Mesenchymal stem cell (in vitro differentiated cells and primary cell): ENCODE data around the gene BBX.

Experiments
- DNase-seq: peaks from one replicate; pipeline ENCODE4 v3.0.0-alpha.2; 2013
- H2AFZ ChIP-seq: one replicate; pipeline ENCODE4 v1.6.1; 2013; ENCODE audit warnings: low read depth, mild to moderate bottlenecking, control low read depth, inconsistent platforms, low read length, moderate library complexity
- H2AK5ac ChIP-seq: 2 replicates; pipeline ENCODE4 v1.6.1; 2013; ENCODE audit warnings: low read length, moderate library complexity, mild to moderate bottlenecking, inconsistent platforms; ENCODE audit not compliant: severe bottlenecking
- H2BK120ac ChIP-seq: one replicate; pipeline ENCODE4 v1.6.1; 2013; ENCODE audit warnings: low read depth, mild to moderate bottlenecking, inconsistent platforms, low read length, moderate library complexity
- H2BK12ac ChIP-seq, 2 experiments: one replicate each; pipeline ENCODE4 v1.6.1; 2013; ENCODE audit warnings: inconsistent platforms in 2 of 2, low read length in 2 of 2, mild to moderate bottlenecking in 2 of 2, moderate library complexity in 2 of 2, control low read depth in 1 of 2
- H2BK15ac ChIP-seq: one replicate; pipeline ENCODE4 v1.6.1; 2013; ENCODE audit warnings: mild to moderate bottlenecking, low read depth, inconsistent platforms; ENCODE audit not compliant: poor library complexity, severe bottlenecking
- H2BK5ac ChIP-seq: 2 replicates; pipeline ENCODE4 v1.6.1; 2013; ENCODE audit warnings: low read depth, mild to moderate bottlenecking, low read length, control low read depth, inconsistent platforms; ENCODE audit not compliant: poor library complexity, severe bottlenecking
- H3K14ac ChIP-seq, 2 experiments: one replicate each; pipeline ENCODE4 v1.6.1; 2013; ENCODE audit warnings: inconsistent platforms in 2 of 2, low read length in 2 of 2, control low read depth in 1 of 2, mild to moderate bottlenecking in 1 of 2, moderate library complexity in 1 of 2
- H3K18ac ChIP-seq, 2 experiments: one replicate each; pipeline ENCODE4 v1.6.1; 2013; ENCODE audit warnings: inconsistent platforms in 2 of 2, low read length in 2 of 2, control low read depth in 1 of 2, low read depth in 1 of 2, mild to moderate bottlenecking in 1 of 2
- H3K23ac ChIP-seq, 2 experiments: one replicate each; pipeline ENCODE4 v1.6.1; 2013; ENCODE audit warnings: inconsistent platforms in 2 of 2, low read length in 2 of 2, mild to moderate bottlenecking in 2 of 2, moderate library complexity in 2 of 2, control low read depth in 1 of 2
- H3K27ac ChIP-seq: 2 replicates; pipeline ENCODE4 v1.5.1; 2013; ENCODE audit warnings: mild to moderate bottlenecking, moderate library complexity, low read length, control low read depth, inconsistent platforms; ENCODE audit not compliant: poor library complexity, severe bottlenecking
- H3K27me3 ChIP-seq, 2 experiments: 2 replicates each; pipeline versions ENCODE4 v1.6.1 to v1.7.0; 2013; ENCODE audit warnings: low read length in 2 of 2, mild to moderate bottlenecking in 2 of 2, moderate library complexity in 2 of 2, control low read depth in 1 of 2, inconsistent platforms in 1 of 2; ENCODE audit not compliant: control insufficient read depth in 1 of 2, insufficient read depth in 1 of 2
- H3K36me3 ChIP-seq, 2 experiments: 2 replicates each; pipeline versions ENCODE4 v1.6.1 to v1.7.0; 2013; ENCODE audit warnings: low read length in 2 of 2, control low read depth in 1 of 2, inconsistent platforms in 1 of 2, low read depth in 1 of 2, mild to moderate bottlenecking in 1 of 2; ENCODE audit not compliant: insufficient read depth in 2 of 2, control insufficient read depth in 1 of 2
- H3K4ac ChIP-seq, 2 experiments: one replicate each; pipeline ENCODE4 v1.6.1; 2013; ENCODE audit warnings: inconsistent platforms in 2 of 2, low read length in 2 of 2, mild to moderate bottlenecking in 2 of 2, moderate library complexity in 2 of 2, control low read depth in 1 of 2, low read depth in 1 of 2
- H3K4me1 ChIP-seq: 2 replicates; pipeline ENCODE4 v1.6.1; 2013; ENCODE audit warnings: low read depth, low read length, control low read depth; ENCODE audit not compliant: control insufficient read depth, insufficient read depth
- H3K4me2 ChIP-seq: 2 replicates; pipeline ENCODE4 v1.6.1; 2013; ENCODE audit warnings: low read length, mild to moderate bottlenecking, inconsistent platforms; ENCODE audit not compliant: poor library complexity, severe bottlenecking
- H3K4me3 ChIP-seq, 2 experiments: 2 replicates each; pipeline versions ENCODE4 v1.5.1 to v1.7.0; 2013; ENCODE audit warnings: low read length in 2 of 2, mild to moderate bottlenecking in 2 of 2, control low read depth in 1 of 2, low read depth in 1 of 2; ENCODE audit not compliant: insufficient read depth in 1 of 2
- H3K79me1 ChIP-seq: replicated peaks from 2 replicates; pipeline ENCODE4 v1.6.1; 2013; ENCODE audit warnings: mild to moderate bottlenecking, control low read depth, low read length, inconsistent platforms; ENCODE audit not compliant: poor library complexity, severe bottlenecking
- H3K9ac ChIP-seq: 2 replicates; pipeline ENCODE4 v1.7.0; 2013; ENCODE audit warnings: mild to moderate bottlenecking, low read length, moderate library complexity
- H3K9me3 ChIP-seq: 2 replicates; pipeline ENCODE4 v1.7.0; 2013; ENCODE audit warnings: mild to moderate bottlenecking, low read length; ENCODE audit not compliant: control insufficient read depth
- H4K8ac ChIP-seq: one replicate; pipeline ENCODE4 v1.6.1; 2013; ENCODE audit warnings: inconsistent platforms, mild to moderate bottlenecking, low read length, moderate library complexity
- H4K91ac ChIP-seq: one replicate; pipeline ENCODE4 v1.6.1; 2013; ENCODE audit warnings: mild to moderate bottlenecking, low read length, inconsistent platforms
- WGBS: methylation state at CpG from one replicate; pipeline ENCODE4 v1.1.7; 2013; ENCODE audit warnings: mixed read lengths; 5-methylcytosine and 5-hydroxymethylcytosine counted together

The BBX gene

GRCh38 chr3:107794664-107795443 is 272.1 kb downstream of the BBX start:
- Histone ChIP-seq H3K4me3 (peak overlapping the region in 1 of 2 experiments; percentile 60), H3K36me3 (peaks cover 11 to 28% of the 10 kb centered on the region in 2 experiments), H2BK5ac (no peak overlapping the region), H3K27me3 (no peaks in the 10 kb centered on the region), H3K18ac (no peak overlapping the region), H2BK12ac (no peak overlapping the region), H2BK120ac (no peak overlapping the region), H2AK5ac (no peak overlapping the region), H3K4ac (no peak overlapping the region), H3K9ac (peak overlapping the region; percentile 82), H3K79me1 (peaks cover 5% of the 10 kb centered on the region), H4K8ac (no peak overlapping the region), H3K4me1 (no peaks in the 10 kb centered on the region), H3K27ac (no peak overlapping the region), H3K23ac (no peak overlapping the region), H3K14ac (no peak overlapping the region), H3K9me3 (peaks cover 5% of the 10 kb centered on the region), H2BK15ac (no peak overlapping the region), H3K4me2 (no peak overlapping the region), H4K91ac (no peak overlapping the region), H2AFZ (no peak overlapping the region)
- WGBS, result over 99% methylated on average over 8 of the region's 8 CpGs
- no peak for DNase-seq

- Histone ChIP-seq H3K79me1 (peaks cover 4% of the 10 kb centered on the region), H2AFZ (no peak overlapping the region), H3K23ac (no peak overlapping the region), H3K4me2 (no peak overlapping the region), H3K18ac (no peak overlapping the region), H4K91ac (no peak overlapping the region), H3K4ac (no peak overlapping the region), H2BK15ac (no peak overlapping the region), H3K4me3 (peak overlapping the region in 1 of 2 experiments; percentile 60), H3K4me1 (no peaks in the 10 kb centered on the region), H3K27me3 (no peaks in the 10 kb centered on the region), H3K14ac (no peak overlapping the region), H3K36me3 (peaks cover 8 to 26% of the 10 kb centered on the region in 2 experiments), H4K8ac (no peak overlapping the region), H2BK120ac (no peak overlapping the region), H2AK5ac (no peak overlapping the region), H3K27ac (no peak overlapping the region), H2BK12ac (no peak overlapping the region), H3K9me3 (peaks cover under 1% of the 10 kb centered on the region), H2BK5ac (no peak overlapping the region), H3K9ac (peak overlapping the region; percentile 82)
- no peak for DNase-seq
- 95% methylated on average over 2 of the region's 3 CpGs for WGBS
These were observed 272.8 kb downstream of the BBX start for GRCh38 chr3:107795514-107796094.

GRCh38 chr3:107796791-107797190 is 274.0 kb downstream of the BBX start:
- H2BK12ac ChIP-seq, result no peak overlapping the region
- DNase-seq, result peak; percentile 34
- H3K4me2 ChIP-seq, result no peak overlapping the region

GRCh38 chr3:107797586-107797985 is 274.8 kb downstream of the BBX start:
- no peak overlapping the region for H2AK5ac ChIP-seq
- H3K4me2 ChIP-seq, result no peak overlapping the region
- H3K36me3 ChIP-seq, result peaks cover 9 to 37% of the 10 kb centered on the region in 2 experiments
- no peak overlapping the region for H2BK5ac ChIP-seq
- no peak overlapping the region for H2BK12ac ChIP-seq
- H2AFZ ChIP-seq, result no peak overlapping the region
- no peaks in the 10 kb centered on the region for H3K27me3 ChIP-seq
- H2BK15ac ChIP-seq, result no peak overlapping the region
- no peak overlapping the region for H3K18ac ChIP-seq
- WGBS, result no CpG with 5 or more reads among the region's 1 CpG
- H3K4ac ChIP-seq, result no peak overlapping the region
- no peak overlapping the region for H3K27ac ChIP-seq
- H3K79me1 ChIP-seq, result peaks cover 4% of the 10 kb centered on the region
- no peak overlapping the region for H4K91ac ChIP-seq
- DNase-seq, result no peak
- H3K23ac ChIP-seq, result no peak overlapping the region
- no peak overlapping the region for H4K8ac ChIP-seq
- no peak overlapping the region for H2BK120ac ChIP-seq
- peaks cover 1% of the 10 kb centered on the region for H3K4me1 ChIP-seq
- no peak overlapping the region for H3K4me3 ChIP-seq
- no peaks in the 10 kb centered on the region for H3K9me3 ChIP-seq
- H3K9ac ChIP-seq, result no peak overlapping the region
- H3K14ac ChIP-seq, result no peak overlapping the region

More at GRCh38 chr3:107796791-107797190, 274.0 kb downstream of the BBX start:
- H3K79me1 ChIP-seq, result peaks cover 4% of the 10 kb centered on the region
- H3K14ac ChIP-seq, result no peak overlapping the region
- no peak overlapping the region for H2BK120ac ChIP-seq
- no peak overlapping the region for H3K9ac ChIP-seq
- H3K27me3 ChIP-seq, result no peaks in the 10 kb centered on the region
- H4K8ac ChIP-seq, result no peak overlapping the region
- no peak overlapping the region for H3K4ac ChIP-seq
- H3K18ac ChIP-seq, result no peak overlapping the region
- peaks cover 6 to 29% of the 10 kb centered on the region in 2 experiments for H3K36me3 ChIP-seq
- H3K27ac ChIP-seq, result no peak overlapping the region
- no peak overlapping the region for H2AFZ ChIP-seq
- no peak overlapping the region for H3K23ac ChIP-seq
- no peak overlapping the region for H2BK5ac ChIP-seq
- no peak overlapping the region for H3K4me3 ChIP-seq
- H4K91ac ChIP-seq, result no peak overlapping the region
- no peak overlapping the region for H2AK5ac ChIP-seq
- peaks cover 1% of the 10 kb centered on the region for H3K4me1 ChIP-seq
- no peaks in the 10 kb centered on the region for H3K9me3 ChIP-seq
- H2BK15ac ChIP-seq, result no peak overlapping the region
